ENCODE data around the gene CDK11B. TPM values are rescaled to one million over a fixed set of nuclear protein-coding genes. Genes with fewer than 3 reads are reported as not detected.
"Not testable (repeated sequence)": the region's sequence is repeated elsewhere in the genome, so short reads cannot be mapped to it uniquely, and the experiment has no call there.

CDK11B gene
- total RNA-seq, result 10 to 100 TPM; 32.3 to 45.4 (median 41.9) TPM
- 10 to 100 TPM; 11.8 to 16.5 TPM for polyA plus RNA-seq
- total RNA-seq, result 70.9 reads per million, percentile 78 among the genes with 10 or more reads in this experiment

DNA sequence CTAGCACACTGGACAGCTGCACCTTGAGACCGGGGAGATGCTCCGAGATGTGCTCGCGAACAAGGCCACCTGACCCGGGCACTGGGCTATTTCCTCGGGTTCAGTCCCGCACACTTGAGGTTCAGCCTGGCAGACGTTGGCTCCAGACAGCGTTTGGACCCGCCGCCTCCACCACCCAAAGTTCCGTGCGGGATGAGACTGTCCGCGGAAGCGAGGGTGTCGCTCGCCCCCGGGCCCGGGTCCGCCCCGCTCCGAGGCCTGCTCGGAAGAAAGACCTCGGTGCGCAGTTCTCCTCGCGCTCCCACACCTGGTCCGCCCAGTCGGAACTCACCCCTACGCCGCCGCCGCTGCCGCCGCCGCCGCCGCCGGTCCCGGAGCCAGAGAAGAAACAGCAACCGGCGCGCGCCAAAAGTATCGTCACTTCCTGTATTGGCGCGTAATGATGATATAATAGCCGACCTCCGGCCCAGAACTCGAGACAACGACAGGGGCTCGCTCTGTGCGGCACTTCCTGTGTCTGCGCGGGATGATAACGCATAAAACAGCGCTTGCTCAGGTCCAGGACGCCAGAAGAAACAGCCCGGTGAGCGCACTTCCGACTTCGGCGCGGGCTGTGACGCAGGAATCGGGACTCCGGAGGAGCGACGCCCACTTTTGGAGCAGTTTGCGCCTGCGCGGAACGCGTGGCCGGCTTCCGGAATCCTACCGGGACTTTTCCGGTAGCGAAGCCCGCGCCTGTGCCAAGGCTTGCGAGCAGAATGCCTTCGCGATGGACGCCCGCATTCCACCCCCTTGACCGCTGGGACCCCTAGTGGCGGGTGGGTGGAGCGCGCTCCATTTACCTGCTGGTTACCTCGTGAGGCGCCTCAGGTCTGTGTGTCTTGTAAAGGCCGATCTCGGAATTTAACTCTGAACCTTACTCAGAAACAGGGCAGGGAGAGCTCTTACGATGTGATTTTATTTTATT is at the start of gene CDK11B:
Gene CDK11B, minus strand, starts transcription at position 422 of the 967 bp plus-strand sequence. CDS start 1,519 bp downstream, outside the sequence.
- CTCF ChIA-PET; H3K9me3 Mint-ChIP-seq; H3K9me3 ChIP-seq (ENCODE audit: control insufficient read depth in 2 of 3, low read length in 3 of 3); H3K27me3 ChIP-seq (ENCODE audit: control insufficient read depth in 2 of 2, insufficient read depth in 2 of 2, low read length in 2 of 2); H3K4me1 ChIP-seq (ENCODE audit: control insufficient read depth in 2 of 2, insufficient read depth in 2 of 2, low read length in 2 of 2); H3K27me3 Mint-ChIP-seq; H3K36me3 Mint-ChIP-seq: not testable (repeated sequence)
- Histone ChIP-seq H3K36me3 (ENCODE audit: control insufficient read depth in 2 of 3, insufficient read depth in 3 of 3, low read length in 3 of 3) (peaks cover 11 to 27% (median 13%) of the 10 kb centered on the region in 3 experiments), H3K27ac (ENCODE audit: low read depth, low read length) (peak within 1 kb of the TSS; percentile 78), H3K4me3 (ENCODE audit: low read length) (peak within 1 kb of the TSS; percentile 53)
- Mint-ChIP-seq H3K4me3 (peak within 1 kb of the TSS; percentile 87 to 97 (median 95)), H3K27ac (peak within 1 kb of the TSS; percentile 96 to 100 (median 100)), H3K4me1 (peaks cover 5 to 12% (median 8%) of the 10 kb centered on the region in 7 donors)
- intact Hi-C loops (cut with micrococcal nuclease), result loop anchor here (1.0 to 5.0 kb wide), 6 partner anchors 20 to 188 kb away; partner anchors contain the start of genes MIB2 (in 2 of the 2), ATAD3B (in 1 of the 2), CDK11A (in 1 of the 2) and SSU72 (in 1 of the 2)
- DNase-seq, result peak; percentile 89 to 99 (median 96)
- POLR2A ChIA-PET, result interaction anchor here (0.5 to 0.8 kb wide), 2 partner anchors 19 to 44 kb away, joined by 3 read pairs; no protein-coding TSS in a partner anchor
- ATAC-seq, result peak; percentile 96

DNA sequence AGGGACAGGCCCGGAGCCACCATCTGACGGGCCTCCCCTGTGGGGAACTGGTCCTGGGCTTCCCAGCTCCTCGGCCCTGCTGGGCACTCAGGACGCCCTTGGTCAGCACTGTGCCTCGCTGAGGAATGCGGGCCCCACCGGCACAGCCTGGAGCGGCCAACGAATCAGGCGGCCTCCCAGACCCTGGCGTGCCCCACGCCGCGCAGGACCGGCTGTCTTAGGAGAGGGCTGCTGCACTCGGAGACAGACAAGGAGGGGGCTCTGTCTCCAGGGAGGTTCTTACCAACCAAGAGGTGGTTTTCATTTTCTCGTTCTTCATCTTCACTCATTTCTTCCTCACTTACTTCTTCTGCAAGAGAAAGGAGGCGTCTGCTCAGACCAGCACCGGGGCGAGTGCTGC is 49.1 kb upstream of the CDK11B start:
- H3K36me3 Mint-ChIP-seq; ATAC-seq; H3K4me1 Mint-ChIP-seq; H3K9me3 ChIP-seq (ENCODE audit: control insufficient read depth in 2 of 3, low read length in 3 of 3); CTCF ChIA-PET; H3K4me3 Mint-ChIP-seq; H3K4me3 ChIP-seq (ENCODE audit: low read length); DNase-seq; H3K4me1 ChIP-seq (ENCODE audit: control insufficient read depth in 2 of 2, insufficient read depth in 2 of 2, low read length in 2 of 2); H3K27ac Mint-ChIP-seq; H3K27ac ChIP-seq (ENCODE audit: low read depth, low read length); H3K27me3 Mint-ChIP-seq; H3K27me3 ChIP-seq (ENCODE audit: control insufficient read depth in 2 of 2, insufficient read depth in 2 of 2, low read length in 2 of 2); H3K9me3 Mint-ChIP-seq; intact Hi-C loops (cut with micrococcal nuclease); POLR2A ChIA-PET: not testable (repeated sequence)
- H3K36me3 ChIP-seq (ENCODE audit: control insufficient read depth in 2 of 3, insufficient read depth in 3 of 3, low read length in 3 of 3), result peaks cover 0 to 23% (median 0%) of the 10 kb centered on the region in 3 experiments

DNA sequence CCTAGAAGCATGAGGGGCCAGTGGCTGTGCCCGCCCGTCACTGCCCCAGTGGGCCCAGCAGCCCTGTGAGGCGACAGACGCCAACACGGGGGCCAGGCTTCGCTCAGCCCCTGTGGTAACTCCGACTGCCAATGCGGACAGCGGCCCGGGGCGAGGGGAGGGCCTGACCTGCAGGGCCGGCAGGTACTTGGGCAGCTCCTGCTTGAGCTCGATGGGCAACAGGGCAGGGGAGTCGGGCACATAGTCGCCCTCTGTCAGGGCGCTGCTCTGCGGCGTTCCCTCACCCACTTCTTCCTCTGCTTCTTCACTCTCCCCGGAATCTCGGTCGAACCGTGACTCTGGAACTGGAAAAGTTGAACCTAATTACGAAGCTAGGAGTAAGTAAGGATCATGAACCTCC is 48.4 kb upstream of the CDK11B start:
- H3K9me3 Mint-ChIP-seq; H3K27me3 Mint-ChIP-seq; H3K4me3 ChIP-seq (ENCODE audit: low read length); H3K27me3 ChIP-seq (ENCODE audit: control insufficient read depth in 2 of 2, insufficient read depth in 2 of 2, low read length in 2 of 2); ATAC-seq; H3K27ac Mint-ChIP-seq; POLR2A ChIA-PET; H3K36me3 Mint-ChIP-seq; H3K4me1 Mint-ChIP-seq; H3K4me1 ChIP-seq (ENCODE audit: control insufficient read depth in 2 of 2, insufficient read depth in 2 of 2, low read length in 2 of 2); H3K27ac ChIP-seq (ENCODE audit: low read depth, low read length); intact Hi-C loops (cut with micrococcal nuclease); H3K9me3 ChIP-seq (ENCODE audit: control insufficient read depth in 2 of 3, low read length in 3 of 3); DNase-seq; H3K4me3 Mint-ChIP-seq; CTCF ChIA-PET: not testable (repeated sequence)
- H3K36me3 ChIP-seq (ENCODE audit: control insufficient read depth in 2 of 3, insufficient read depth in 3 of 3, low read length in 3 of 3), result peaks cover 0 to 23% (median 0%) of the 10 kb centered on the region in 3 experiments

DNA sequence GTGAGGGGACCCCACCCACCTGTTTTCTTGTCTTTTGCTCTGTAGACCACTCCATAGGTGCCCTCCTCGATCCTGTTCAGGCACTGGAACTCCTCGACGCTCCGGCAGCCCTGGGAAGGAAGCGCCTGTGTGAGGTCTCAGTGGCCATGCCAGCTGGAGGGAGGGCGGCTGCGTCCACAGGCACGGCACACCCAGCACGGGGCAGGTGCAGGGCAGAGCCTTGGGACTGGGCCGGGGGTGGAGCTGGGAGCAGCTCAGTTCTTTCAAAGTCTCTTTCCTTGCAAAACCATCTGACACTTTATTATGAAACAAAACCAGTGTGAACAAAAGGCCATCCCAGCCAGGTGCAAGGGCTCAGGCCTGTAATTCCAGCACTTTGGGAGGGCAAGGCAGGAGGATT is 46.8 kb upstream of the CDK11B start:
- intact Hi-C loops (cut with micrococcal nuclease); H3K9me3 Mint-ChIP-seq; H3K27me3 ChIP-seq (ENCODE audit: control insufficient read depth in 2 of 2, insufficient read depth in 2 of 2, low read length in 2 of 2); H3K36me3 Mint-ChIP-seq; H3K27ac Mint-ChIP-seq; H3K4me1 ChIP-seq (ENCODE audit: control insufficient read depth in 2 of 2, insufficient read depth in 2 of 2, low read length in 2 of 2); H3K9me3 ChIP-seq (ENCODE audit: control insufficient read depth in 2 of 3, low read length in 3 of 3); H3K4me1 Mint-ChIP-seq; POLR2A ChIA-PET; H3K4me3 ChIP-seq (ENCODE audit: low read length); ATAC-seq; H3K27ac ChIP-seq (ENCODE audit: low read depth, low read length); DNase-seq; H3K27me3 Mint-ChIP-seq; H3K4me3 Mint-ChIP-seq: not testable (repeated sequence)
- H3K36me3 ChIP-seq (ENCODE audit: control insufficient read depth in 2 of 3, insufficient read depth in 3 of 3, low read length in 3 of 3), result peaks cover 0 to 23% (median 0%) of the 10 kb centered on the region in 3 experiments
- CTCF ChIA-PET, result interaction anchor here (0.7 kb wide), 1 partner anchor 487 kb away, joined by 6 read pairs; no protein-coding TSS in a partner anchor

DNA sequence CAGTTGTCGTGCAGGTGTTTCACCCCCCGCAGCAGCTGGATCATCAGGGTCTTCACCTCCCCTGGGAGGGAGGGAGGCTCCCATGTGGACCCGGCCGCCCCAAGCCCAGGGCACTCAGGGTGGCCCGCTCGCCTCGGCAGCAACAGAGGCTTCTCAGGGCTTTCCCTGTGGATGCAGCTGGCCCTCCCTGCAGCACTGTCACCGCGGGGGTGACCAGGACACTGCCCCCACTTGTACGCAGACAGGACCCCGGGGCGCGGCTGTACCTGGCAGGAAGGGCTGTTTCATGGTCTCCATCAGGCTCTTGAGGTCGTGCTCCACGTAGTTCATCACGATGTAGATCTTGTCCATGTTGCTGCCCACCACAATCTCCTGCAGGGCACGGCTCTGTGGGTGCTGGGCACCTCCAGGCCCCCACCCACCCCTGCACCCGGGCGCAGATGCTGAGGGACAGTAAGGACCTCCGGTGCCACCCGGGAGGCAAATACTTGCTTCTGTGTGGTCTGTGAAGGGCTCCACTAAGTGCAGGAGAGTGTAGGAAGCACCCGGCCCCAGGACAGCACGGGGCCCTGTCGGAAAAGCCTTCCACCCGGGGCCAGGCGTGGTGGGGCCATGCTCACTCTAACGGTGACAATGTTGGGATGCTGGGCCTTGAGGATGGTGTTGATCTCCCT is 45.6 kb upstream of the CDK11B start:
- CTCF ChIA-PET; POLR2A ChIA-PET; H3K4me1 Mint-ChIP-seq; H3K27me3 Mint-ChIP-seq; H3K36me3 Mint-ChIP-seq; H3K4me3 Mint-ChIP-seq; DNase-seq; H3K9me3 ChIP-seq (ENCODE audit: control insufficient read depth in 2 of 3, low read length in 3 of 3); ATAC-seq; H3K27me3 ChIP-seq (ENCODE audit: control insufficient read depth in 2 of 2, insufficient read depth in 2 of 2, low read length in 2 of 2); H3K4me1 ChIP-seq (ENCODE audit: control insufficient read depth in 2 of 2, insufficient read depth in 2 of 2, low read length in 2 of 2); intact Hi-C loops (cut with micrococcal nuclease); H3K4me3 ChIP-seq (ENCODE audit: low read length); H3K9me3 Mint-ChIP-seq; H3K27ac ChIP-seq (ENCODE audit: low read depth, low read length); H3K27ac Mint-ChIP-seq: not testable (repeated sequence)
- H3K36me3 ChIP-seq (ENCODE audit: control insufficient read depth in 2 of 3, insufficient read depth in 3 of 3, low read length in 3 of 3), result peaks cover 0 to 23% (median 0%) of the 10 kb centered on the region in 3 experiments

DNA sequence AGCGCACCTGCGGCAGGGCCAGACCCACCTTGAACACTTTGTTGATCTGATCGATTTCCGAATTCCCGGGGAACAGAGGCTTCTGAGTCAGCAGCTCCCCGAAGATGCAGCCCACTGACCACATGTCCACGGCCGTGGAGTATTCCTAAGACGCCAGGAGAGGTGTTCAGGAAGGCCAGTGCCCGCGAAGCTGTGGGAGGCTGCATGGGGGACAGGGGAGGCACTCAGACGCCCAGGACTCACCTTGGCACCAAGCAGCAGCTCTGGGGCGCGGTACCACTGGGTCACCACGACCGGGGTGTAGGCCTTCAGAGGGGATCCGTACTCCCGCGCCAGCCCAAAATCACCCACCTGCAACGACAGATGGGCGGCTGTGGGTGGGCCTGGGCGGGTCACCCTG is 45.0 kb upstream of the CDK11B start:
- Histone ChIP-seq H3K27me3 (ENCODE audit: control insufficient read depth in 2 of 2, insufficient read depth in 2 of 2, low read length in 2 of 2) (no peaks in the 10 kb centered on the region), H3K9me3 (ENCODE audit: control insufficient read depth in 2 of 3, low read length in 3 of 3) (no peaks in the 10 kb centered on the region), H3K4me3 (ENCODE audit: low read length) (no peak overlapping the region), H3K4me1 (ENCODE audit: control insufficient read depth in 2 of 2, insufficient read depth in 2 of 2, low read length in 2 of 2) (no peaks in the 10 kb centered on the region), H3K27ac (ENCODE audit: low read depth, low read length) (no peak overlapping the region), H3K36me3 (ENCODE audit: control insufficient read depth in 2 of 3, insufficient read depth in 3 of 3, low read length in 3 of 3) (peaks cover 0 to 23% (median 0%) of the 10 kb centered on the region in 3 experiments)
- DNase-seq (no peak), ATAC-seq (no peak)
- no peak overlapping the region for H3K27ac Mint-ChIP-seq
- no peaks in the 10 kb centered on the region for H3K4me1 Mint-ChIP-seq
- peaks cover 0 to 7% (median 0%) of the 10 kb centered on the region in 5 donors for H3K36me3 Mint-ChIP-seq
- H3K9me3 Mint-ChIP-seq, result no peaks in the 10 kb centered on the region
- intact Hi-C loops (cut with micrococcal nuclease), result no loop called here
- H3K4me3 Mint-ChIP-seq, result no peak overlapping the region
- CTCF ChIA-PET, result no interaction called here
- H3K27me3 Mint-ChIP-seq, result no peaks in the 10 kb centered on the region
- POLR2A ChIA-PET, result no interaction called here

Measured in naive thymus-derived CD4-positive, alpha-beta T cell (primary cell).